ENCODE data around the gene KIF16B. TPM values are rescaled to one million over a fixed set of nuclear protein-coding genes. Genes with fewer than 3 reads are reported as not detected.

The KIF16B gene
- total RNA-seq, 1 donor, result 5.8 TPM

DNA sequence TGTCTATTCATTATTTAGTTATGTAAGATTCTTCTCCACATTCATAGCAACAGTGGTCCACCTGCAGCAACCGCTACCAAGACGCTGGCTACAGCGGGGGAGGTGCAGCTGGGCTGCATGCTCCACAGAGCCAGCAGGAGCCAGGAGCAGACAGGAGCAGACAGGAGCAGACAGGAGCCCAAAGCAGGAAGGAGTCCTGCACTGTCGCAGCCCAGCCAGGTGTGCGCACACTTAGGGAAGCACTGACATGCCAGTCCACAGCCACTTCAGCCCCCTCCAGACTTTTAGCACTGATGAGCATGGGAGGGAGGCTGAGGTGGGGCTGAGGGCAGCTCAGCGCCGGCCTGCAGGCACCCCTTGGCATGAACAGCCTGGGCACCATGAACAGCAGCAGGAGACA, 19.6 kb downstream of the KIF16B start:
- Histone ChIP-seq H3K9me3 (ENCODE audit: low read depth, low read length) (no peaks in the 10 kb centered on the region), H3K27me3 (ENCODE audit: insufficient read depth, low read length) (no peaks in the 10 kb centered on the region), H3K4me1 (ENCODE audit: insufficient read depth, low read length) (no peaks in the 10 kb centered on the region), H3K4me3 (ENCODE audit: low read length) (no peak overlapping the region)

DNA sequence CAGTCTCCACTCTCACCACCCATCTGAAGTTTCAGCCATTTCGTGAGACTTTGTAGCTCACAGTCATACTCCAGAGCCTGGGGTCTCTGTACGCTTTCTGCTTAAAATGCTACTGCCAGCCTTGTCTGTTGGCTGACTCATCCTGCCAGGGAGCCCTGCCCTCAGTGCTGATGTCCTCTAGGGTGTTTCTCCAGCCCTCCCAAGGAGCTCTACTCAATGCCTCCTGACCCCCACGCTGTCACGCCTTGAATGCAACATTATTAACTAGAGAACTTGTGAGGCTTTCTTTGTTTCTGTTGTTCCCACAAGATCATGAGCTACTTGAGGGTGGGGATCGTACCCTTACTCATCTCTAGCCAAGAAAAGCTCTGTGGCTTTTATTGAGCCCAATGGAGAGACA, 20.1 kb downstream of the KIF16B start:
- no peaks in the 10 kb centered on the region for H3K9me3 ChIP-seq (ENCODE audit: low read depth, low read length)
- no peak overlapping the region for H3K4me3 ChIP-seq (ENCODE audit: low read length)
- H3K4me1 ChIP-seq (ENCODE audit: insufficient read depth, low read length), result no peaks in the 10 kb centered on the region
- no peaks in the 10 kb centered on the region for H3K27me3 ChIP-seq (ENCODE audit: insufficient read depth, low read length)

DNA sequence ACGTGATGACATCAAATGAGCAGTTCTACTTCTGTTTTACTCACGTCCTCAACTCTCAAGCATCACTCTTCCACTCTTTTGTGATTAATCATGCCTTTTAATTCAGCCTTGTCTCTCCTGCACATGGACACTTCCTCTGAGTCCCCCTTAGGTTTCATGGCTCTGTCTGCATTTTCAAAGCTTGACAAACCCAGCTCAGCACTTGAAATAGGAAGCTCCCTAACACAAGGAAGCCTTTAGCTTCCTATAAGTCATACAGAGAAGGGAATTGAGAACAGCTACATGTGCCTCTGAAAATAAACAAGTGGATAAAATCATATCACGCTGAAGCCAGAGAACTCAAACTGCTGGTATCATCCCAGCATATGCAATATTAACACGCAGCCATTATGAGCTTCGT, 21.2 kb downstream of the KIF16B start:
- no peaks in the 10 kb centered on the region for H3K27me3 ChIP-seq (ENCODE audit: insufficient read depth, low read length)
- H3K9me3 ChIP-seq (ENCODE audit: low read depth, low read length), result no peaks in the 10 kb centered on the region
- H3K4me1 ChIP-seq (ENCODE audit: insufficient read depth, low read length), result no peaks in the 10 kb centered on the region

DNA sequence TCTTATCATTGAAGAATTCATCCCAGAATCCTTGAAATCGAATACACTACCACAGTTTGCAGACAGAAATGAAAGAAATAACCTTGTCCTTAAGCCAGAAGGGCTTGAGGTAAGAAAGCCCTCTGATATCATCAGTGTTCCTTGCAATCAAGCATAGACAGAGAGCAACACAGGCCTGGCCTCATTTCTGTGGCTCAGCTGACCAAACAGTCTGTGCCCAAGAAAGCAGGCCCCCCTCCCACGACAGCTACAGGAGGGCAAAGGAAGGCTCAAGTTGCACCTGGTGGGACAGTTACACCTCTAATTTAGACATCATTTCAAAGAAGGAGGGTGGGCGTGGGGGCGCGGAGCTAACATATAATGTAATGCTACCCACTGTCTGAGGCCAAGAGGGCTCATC, 21.6 kb downstream of the KIF16B start:
- no peaks in the 10 kb centered on the region for H3K9me3 ChIP-seq (ENCODE audit: low read depth, low read length)

More for the DNA sequence above, 21.2 kb downstream of the KIF16B start:
- no peak overlapping the region for H3K4me3 ChIP-seq (ENCODE audit: low read length)

DNA sequence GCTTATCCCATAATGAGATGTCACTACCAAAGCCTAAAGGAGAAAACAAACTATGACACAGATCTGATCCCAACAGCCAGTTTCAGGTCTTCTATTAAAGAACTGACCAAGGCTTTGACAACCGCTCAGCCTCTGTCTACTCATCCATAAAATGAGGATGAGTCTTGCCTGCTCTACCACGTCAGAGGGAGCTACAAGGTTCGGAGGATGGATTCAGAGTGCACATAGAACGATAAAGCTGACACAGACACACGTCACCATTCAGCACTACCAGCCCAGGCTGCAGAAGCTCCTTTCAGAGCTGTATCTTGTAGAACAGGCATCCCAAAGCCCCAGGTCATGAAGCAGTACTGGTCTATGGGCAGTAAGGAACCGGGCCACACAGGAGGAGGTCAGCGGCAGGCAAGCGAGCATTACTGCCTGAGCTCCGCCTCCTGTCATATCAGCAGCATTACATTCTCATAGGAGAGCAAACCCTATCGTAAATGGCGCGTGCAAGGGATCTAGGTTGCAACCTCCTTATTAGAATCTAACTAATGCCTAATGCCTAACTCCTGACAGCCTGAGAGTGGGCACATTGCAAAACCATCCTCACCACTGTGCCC, 25.1 kb downstream of the KIF16B start:
- Histone ChIP-seq H3K27me3 (ENCODE audit: insufficient read depth, low read length) (no peaks in the 10 kb centered on the region), H3K4me3 (ENCODE audit: low read length) (no peak overlapping the region), H3K9me3 (ENCODE audit: low read depth, low read length) (no peaks in the 10 kb centered on the region), H3K4me1 (ENCODE audit: insufficient read depth, low read length) (no peaks in the 10 kb centered on the region)

More for the DNA sequence above, 21.6 kb downstream of the KIF16B start:
- Histone ChIP-seq H3K4me1 (ENCODE audit: insufficient read depth, low read length) (no peaks in the 10 kb centered on the region), H3K27me3 (ENCODE audit: insufficient read depth, low read length) (no peaks in the 10 kb centered on the region), H3K4me3 (ENCODE audit: low read length) (no peak overlapping the region)

DNA sequence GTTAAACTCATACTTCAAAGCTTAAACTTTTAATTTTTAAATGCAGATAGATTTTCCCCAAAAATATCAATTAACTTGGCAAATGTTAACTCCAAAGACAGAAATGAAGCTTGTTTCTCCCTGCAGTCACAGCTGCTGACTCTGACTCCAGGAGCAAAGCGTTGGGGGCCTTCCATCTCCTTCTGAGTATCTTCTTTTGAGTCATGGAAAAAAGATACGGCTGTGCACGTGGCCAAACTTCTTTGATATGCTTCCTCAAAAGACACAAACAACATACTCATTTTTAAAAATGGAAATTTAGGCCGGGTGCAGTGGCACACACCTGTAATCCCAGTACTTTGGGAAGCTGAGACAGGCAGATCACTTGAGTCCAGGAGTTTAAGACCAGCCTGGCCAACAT, 28.3 kb downstream of the KIF16B start:
- Histone ChIP-seq H3K27me3 (ENCODE audit: insufficient read depth, low read length) (no peaks in the 10 kb centered on the region), H3K9me3 (ENCODE audit: low read depth, low read length) (no peaks in the 10 kb centered on the region), H3K4me3 (ENCODE audit: low read length) (no peak overlapping the region), H3K4me1 (ENCODE audit: insufficient read depth, low read length) (no peaks in the 10 kb centered on the region)

DNA sequence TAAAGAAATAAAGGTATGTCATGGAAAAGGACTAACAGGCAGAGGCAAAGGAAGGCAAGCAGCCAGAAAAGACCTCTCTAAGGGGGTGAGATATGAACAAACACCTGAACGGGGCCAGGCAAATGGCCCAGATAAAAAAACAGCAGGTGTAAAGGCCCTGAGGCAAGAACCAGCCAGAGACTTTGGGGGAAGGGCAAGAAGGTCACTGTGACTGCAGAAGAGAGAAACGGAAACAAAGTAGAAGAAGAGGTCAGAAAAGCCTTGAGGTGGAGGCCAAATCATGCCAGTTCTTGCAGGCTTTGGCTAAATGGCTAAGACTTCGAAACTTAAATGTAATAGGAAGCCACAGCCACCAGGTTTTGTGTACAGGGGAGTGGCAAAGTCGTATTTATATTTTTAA, 30.8 kb downstream of the KIF16B start:
- no peaks in the 10 kb centered on the region for H3K27me3 ChIP-seq (ENCODE audit: insufficient read depth, low read length)
- H3K4me1 ChIP-seq (ENCODE audit: insufficient read depth, low read length), result no peaks in the 10 kb centered on the region
- H3K4me3 ChIP-seq (ENCODE audit: low read length), result no peak overlapping the region
- H3K9me3 ChIP-seq (ENCODE audit: low read depth, low read length), result no peaks in the 10 kb centered on the region

DNA sequence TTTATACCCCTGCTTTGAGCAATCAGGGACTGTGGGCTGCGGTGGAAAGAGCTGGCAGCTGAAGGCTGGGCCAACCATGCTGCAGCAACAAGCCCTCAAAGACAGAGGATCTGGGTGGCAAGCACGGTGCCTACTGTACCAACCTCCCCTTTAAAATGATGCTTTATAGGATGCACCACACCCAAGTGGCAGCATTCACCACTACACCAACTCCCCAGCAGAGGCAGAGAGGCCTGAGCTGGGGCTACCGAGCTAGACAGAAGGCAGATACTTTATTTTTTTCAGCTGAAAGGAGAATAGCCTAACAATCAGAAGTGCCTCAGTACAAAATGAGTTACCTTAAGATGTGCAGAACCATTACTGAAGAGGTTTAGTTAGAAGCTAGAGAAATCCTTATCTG, 31.4 kb downstream of the KIF16B start:
- Histone ChIP-seq H3K9me3 (ENCODE audit: low read depth, low read length) (no peaks in the 10 kb centered on the region), H3K4me3 (ENCODE audit: low read length) (no peak overlapping the region), H3K4me1 (ENCODE audit: insufficient read depth, low read length) (no peaks in the 10 kb centered on the region), H3K27me3 (ENCODE audit: insufficient read depth, low read length) (no peaks in the 10 kb centered on the region)

DNA sequence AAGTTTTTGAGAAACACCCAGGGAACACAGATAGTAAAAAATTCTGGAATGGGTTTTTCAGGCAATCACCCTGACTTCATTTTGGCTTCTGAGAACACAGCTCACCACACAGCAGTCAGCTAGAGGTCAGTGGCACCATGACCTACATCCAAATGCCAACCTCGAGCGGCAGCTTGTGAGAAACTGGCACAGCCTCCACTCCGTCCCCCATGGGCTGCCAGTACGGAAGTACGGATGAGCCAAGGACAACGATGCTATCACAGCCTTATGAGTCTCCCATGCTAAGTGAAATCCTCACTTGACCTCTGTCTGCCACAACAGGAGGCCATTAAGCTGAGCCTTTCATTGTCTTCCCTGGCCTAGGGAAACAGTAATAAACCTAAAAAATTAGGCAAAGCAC, 32.0 kb downstream of the KIF16B start:
- no peaks in the 10 kb centered on the region for H3K4me1 ChIP-seq (ENCODE audit: insufficient read depth, low read length)
- no peaks in the 10 kb centered on the region for H3K27me3 ChIP-seq (ENCODE audit: insufficient read depth, low read length)
- no peak overlapping the region for H3K4me3 ChIP-seq (ENCODE audit: low read length)
- no peaks in the 10 kb centered on the region for H3K9me3 ChIP-seq (ENCODE audit: low read depth, low read length)

DNA sequence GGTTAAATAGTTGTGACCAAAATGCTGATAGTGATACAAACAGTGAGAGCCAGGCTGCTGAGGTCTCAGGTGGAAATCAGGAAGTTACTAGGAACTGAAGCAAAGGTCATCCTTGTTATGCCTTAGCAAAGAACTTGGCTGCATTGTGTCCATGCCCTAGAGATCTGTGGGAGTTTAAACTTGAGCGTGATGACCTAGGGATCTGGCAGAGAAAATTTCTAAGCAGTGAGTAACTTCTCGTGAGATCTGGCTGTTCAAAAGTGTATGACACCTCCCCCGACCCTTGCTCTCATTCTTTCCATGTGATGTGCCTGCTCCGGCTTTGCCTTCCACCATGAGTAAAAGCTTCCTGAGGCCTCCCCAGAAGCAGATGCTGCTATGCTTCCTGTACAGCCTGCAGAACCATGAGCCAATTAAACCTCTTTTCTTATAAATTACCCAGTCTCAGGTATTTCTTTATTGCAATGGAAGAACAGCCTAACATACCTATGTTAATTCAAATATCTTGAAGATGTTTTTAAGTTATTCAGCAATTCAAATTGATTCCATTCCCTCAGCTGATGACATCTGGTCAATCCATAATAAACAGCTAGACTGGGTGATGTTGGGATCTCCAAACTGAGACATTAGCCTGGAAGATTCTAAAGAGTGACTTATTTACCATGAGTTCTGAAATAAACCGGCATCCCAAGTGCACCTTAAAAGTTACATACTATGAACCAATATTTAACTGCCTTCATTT, 33.8 kb downstream of the KIF16B start:
- no peaks in the 10 kb centered on the region for H3K9me3 ChIP-seq (ENCODE audit: low read depth, low read length)
- H3K4me1 ChIP-seq (ENCODE audit: insufficient read depth, low read length), result no peaks in the 10 kb centered on the region
- no peak overlapping the region for H3K4me3 ChIP-seq (ENCODE audit: low read length)
- no peaks in the 10 kb centered on the region for H3K27me3 ChIP-seq (ENCODE audit: insufficient read depth, low read length)

DNA sequence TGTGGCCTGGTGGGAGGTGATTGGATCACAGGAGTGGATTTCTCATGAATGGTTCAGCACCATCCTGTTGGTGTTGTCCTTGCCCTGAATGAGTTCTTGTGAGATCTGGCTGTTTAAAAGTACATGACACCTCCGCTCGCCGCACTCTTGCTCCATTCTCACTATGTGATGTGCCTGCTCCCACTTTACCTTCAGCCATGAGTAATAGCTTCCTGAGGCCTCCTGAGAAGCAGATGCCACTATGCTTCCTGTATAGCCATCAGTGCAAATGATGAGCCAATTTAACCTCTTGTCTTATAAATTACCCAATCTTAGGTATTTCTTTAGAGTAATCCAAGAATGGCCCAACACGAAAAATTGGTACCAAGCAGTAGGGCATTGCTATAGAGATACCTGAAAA, 34.5 kb downstream of the KIF16B start:
- no peaks in the 10 kb centered on the region for H3K9me3 ChIP-seq (ENCODE audit: low read depth, low read length)
- H3K4me3 ChIP-seq (ENCODE audit: low read length), result no peak overlapping the region
- H3K4me1 ChIP-seq (ENCODE audit: insufficient read depth, low read length), result no peaks in the 10 kb centered on the region
- no peaks in the 10 kb centered on the region for H3K27me3 ChIP-seq (ENCODE audit: insufficient read depth, low read length)

DNA sequence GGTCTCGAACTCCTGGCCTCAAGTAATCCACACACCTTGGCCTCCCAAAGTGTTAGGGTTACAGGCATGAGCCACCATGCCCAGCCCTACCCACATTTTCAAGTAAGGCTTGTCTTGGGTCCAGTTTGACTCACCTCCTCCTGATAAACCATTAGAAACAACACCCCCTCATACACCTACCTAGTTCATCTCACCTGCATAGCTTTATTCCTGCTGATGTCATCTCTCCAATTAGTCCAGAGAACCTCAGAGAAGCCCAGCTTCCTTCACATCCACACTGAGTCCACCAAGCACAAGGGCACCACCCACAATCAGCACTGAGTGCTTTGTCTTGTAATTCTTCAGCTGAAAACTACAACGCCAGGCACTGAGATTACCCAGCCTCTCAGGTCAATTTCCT, 35.3 kb downstream of the KIF16B start:
- no peaks in the 10 kb centered on the region for H3K27me3 ChIP-seq (ENCODE audit: insufficient read depth, low read length)
- no peaks in the 10 kb centered on the region for H3K9me3 ChIP-seq (ENCODE audit: low read depth, low read length)
- H3K4me3 ChIP-seq (ENCODE audit: low read length), result no peak overlapping the region
- no peaks in the 10 kb centered on the region for H3K4me1 ChIP-seq (ENCODE audit: insufficient read depth, low read length)

DNA sequence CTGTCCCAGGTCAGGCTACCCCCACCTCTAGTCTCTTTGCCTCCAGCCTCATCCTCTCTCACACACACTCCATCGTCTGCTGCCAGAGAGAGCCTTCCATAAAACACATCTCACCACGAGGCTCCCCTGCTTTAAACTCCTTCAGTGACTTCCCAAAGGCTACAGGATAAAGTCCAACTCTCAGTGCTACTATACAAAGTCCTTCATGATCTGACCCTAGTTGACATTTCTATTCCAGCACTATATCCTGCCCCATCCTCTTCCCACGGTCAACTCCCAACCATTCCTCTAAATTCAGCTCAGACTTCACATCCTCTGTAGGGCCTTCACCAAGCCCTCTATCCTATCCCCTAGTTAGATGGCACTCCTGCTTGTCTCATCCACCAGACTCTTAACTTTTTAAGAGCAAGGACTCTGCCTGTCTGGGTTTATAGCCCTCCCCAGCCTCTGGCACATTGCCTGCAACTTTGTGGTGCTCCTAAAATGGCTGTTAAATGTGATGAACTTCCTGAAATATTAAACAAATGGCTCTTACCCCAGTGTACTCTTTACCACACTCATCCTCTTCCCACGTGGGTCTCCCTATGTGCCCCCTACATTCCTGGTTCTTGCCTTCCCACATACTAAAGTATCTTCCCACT, 36.1 kb downstream of the KIF16B start:
- Histone ChIP-seq H3K4me3 (ENCODE audit: low read length) (no peak overlapping the region), H3K9me3 (ENCODE audit: low read depth, low read length) (no peaks in the 10 kb centered on the region), H3K4me1 (ENCODE audit: insufficient read depth, low read length) (no peaks in the 10 kb centered on the region), H3K27me3 (ENCODE audit: insufficient read depth, low read length) (no peaks in the 10 kb centered on the region)

DNA sequence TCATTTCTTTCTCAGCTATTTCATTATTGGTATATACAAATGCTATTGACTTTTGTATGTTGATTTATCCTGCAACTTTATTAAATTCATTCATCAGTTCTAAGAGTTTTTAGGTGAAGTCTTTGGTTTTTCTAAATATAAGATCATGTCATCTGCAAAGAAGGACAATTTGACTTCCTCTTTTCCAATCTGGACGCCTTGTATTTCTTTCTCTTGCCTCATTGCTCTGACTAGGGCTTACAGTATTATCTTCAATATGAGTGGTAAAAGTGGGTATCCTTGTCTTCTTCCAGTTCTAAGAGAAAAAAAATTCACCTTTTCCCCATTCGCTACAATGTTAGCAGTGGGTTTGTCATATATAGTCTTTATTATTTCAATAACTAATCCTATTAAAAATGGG, 38.0 kb downstream of the KIF16B start:
- Histone ChIP-seq H3K9me3 (ENCODE audit: low read depth, low read length) (no peaks in the 10 kb centered on the region), H3K4me3 (ENCODE audit: low read length) (no peak overlapping the region), H3K4me1 (ENCODE audit: insufficient read depth, low read length) (no peaks in the 10 kb centered on the region), H3K27me3 (ENCODE audit: insufficient read depth, low read length) (no peaks in the 10 kb centered on the region)

DNA sequence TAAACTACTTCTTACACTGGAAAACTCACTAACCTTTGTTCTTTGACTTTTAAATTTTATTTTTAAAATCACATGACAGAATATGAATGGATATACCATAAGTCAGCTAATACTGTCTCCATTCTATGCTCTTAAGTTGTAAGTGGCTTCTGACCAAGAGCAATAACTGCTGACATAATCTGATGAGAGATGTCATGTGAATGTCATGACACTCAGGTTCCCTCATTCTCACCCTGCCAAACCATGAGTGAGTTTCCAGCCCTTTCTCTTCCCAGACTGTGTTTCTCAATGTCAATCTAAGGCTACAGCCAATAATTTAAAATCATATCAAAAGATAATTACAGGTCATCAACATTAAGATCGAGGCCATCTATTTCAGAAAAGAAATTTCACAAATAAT, 39.7 kb downstream of the KIF16B start:
- Histone ChIP-seq H3K4me3 (ENCODE audit: low read length) (no peak overlapping the region), H3K27me3 (ENCODE audit: insufficient read depth, low read length) (no peaks in the 10 kb centered on the region), H3K4me1 (ENCODE audit: insufficient read depth, low read length) (no peaks in the 10 kb centered on the region), H3K9me3 (ENCODE audit: low read depth, low read length) (no peaks in the 10 kb centered on the region)

DNA sequence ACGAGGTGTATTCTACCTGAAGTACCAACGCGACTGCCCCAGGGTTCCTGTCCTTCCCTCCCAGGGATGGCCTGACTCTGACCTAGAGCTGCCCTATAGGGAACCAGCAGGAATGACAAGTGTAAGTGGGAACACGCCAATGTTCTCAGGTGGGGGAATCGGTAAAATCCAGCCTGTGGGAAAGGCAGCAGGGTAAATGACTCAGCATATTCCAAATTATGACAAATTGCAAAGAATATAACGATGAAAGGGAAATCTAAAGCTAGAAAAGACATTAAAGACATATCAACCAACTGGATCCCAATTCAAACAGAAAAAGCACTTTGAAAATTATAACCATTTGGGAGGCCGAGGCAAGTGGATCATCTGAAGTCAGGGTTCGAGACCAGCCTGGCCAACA, 41.8 kb downstream of the KIF16B start:
- Histone ChIP-seq H3K27me3 (ENCODE audit: insufficient read depth, low read length) (no peaks in the 10 kb centered on the region), H3K4me3 (ENCODE audit: low read length) (no peak overlapping the region), H3K9me3 (ENCODE audit: low read depth, low read length) (no peaks in the 10 kb centered on the region), H3K4me1 (ENCODE audit: insufficient read depth, low read length) (no peaks in the 10 kb centered on the region)

Data from mononuclear cell (primary cell).